Retina (tissue), 1 donor: ENCODE data around the gene CRISPLD2.
"Not testable (repeated sequence)": the region's sequence is repeated elsewhere in the genome, so short reads cannot be mapped to it uniquely, and the experiment has no call there.

Experiments
- DNase-seq: peaks from one replicate; pipeline ENCODE4 v3.0.0-alpha.2; 2016

Gene CRISPLD2

GRCh38 chr16:84864326-84864955 lies 44.7 kb downstream of the CRISPLD2 start:
- DNase-seq, result no peak

- DNase-seq, result no peak
Observed at GRCh38 chr16:84867696-84868095, 47.9 kb downstream of the CRISPLD2 start.

GRCh38 chr16:84868328-84868727 lies 48.5 kb downstream of the CRISPLD2 start:
- no peak for DNase-seq

GRCh38 chr16:84868829-84869472 lies 49.2 kb downstream of the CRISPLD2 start:
- no peak for DNase-seq

- DNase-seq, result no peak
Observed at GRCh38 chr16:84869473-84869845, 49.7 kb downstream of the CRISPLD2 start.

- not testable (repeated sequence) for DNase-seq
Observed at GRCh38 chr16:84872971-84873370, 53.2 kb downstream of the CRISPLD2 start.

GRCh38 chr16:84874004-84874435 lies 54.2 kb downstream of the CRISPLD2 start:
- DNase-seq, result no peak

- DNase-seq, result no peak
Observed at GRCh38 chr16:84874553-84874952, 54.8 kb downstream of the CRISPLD2 start.

GRCh38 chr16:84874983-84875382 lies 55.2 kb downstream of the CRISPLD2 start:
- no peak for DNase-seq

GRCh38 chr16:84875846-84876245 lies 56.1 kb downstream of the CRISPLD2 start:
- no peak for DNase-seq

- no peak for DNase-seq
Observed at GRCh38 chr16:84876873-84877606, 57.3 kb downstream of the CRISPLD2 start.

GRCh38 chr16:84878770-84879169 lies 59.0 kb downstream of the CRISPLD2 start:
- no peak for DNase-seq

- no peak for DNase-seq
Observed at GRCh38 chr16:84879569-84880487, 60.0 kb downstream of the CRISPLD2 start.

GRCh38 chr16:84881702-84882521 lies 62.1 kb downstream of the CRISPLD2 start:
- DNase-seq, result no peak

- no peak for DNase-seq
Observed at GRCh38 chr16:84883301-84883700, 63.5 kb downstream of the CRISPLD2 start.

- no peak for DNase-seq
Observed at GRCh38 chr16:84884246-84884595, 64.4 kb downstream of the CRISPLD2 start.

- peak; percentile 76 for DNase-seq
Observed at GRCh38 chr16:84884596-84885341, 65.0 kb downstream of the CRISPLD2 start.

GRCh38 chr16:84885342-84885910 lies 65.6 kb downstream of the CRISPLD2 start:
- peak; percentile 70 for DNase-seq

GRCh38 chr16:84886497-84887090 lies 66.8 kb downstream of the CRISPLD2 start:
- DNase-seq, result no peak

GRCh38 chr16:84887207-84887606 lies 67.4 kb downstream of the CRISPLD2 start:
- DNase-seq, result no peak

GRCh38 chr16:84888450-84888849 lies 68.7 kb downstream of the CRISPLD2 start:
- no peak for DNase-seq
